Raji (cell line): Measurements from ENCODE around the gene SQOR.

Experiments used
- POLR2A ChIP-seq: IDR thresholded peaks from 2 replicates; pipeline ENCODE4 v1.6.1; 2011; ENCODE audit warnings: low read depth, low read length, control low read depth; ENCODE audit not compliant: insufficient read depth

SQOR gene

DNA sequence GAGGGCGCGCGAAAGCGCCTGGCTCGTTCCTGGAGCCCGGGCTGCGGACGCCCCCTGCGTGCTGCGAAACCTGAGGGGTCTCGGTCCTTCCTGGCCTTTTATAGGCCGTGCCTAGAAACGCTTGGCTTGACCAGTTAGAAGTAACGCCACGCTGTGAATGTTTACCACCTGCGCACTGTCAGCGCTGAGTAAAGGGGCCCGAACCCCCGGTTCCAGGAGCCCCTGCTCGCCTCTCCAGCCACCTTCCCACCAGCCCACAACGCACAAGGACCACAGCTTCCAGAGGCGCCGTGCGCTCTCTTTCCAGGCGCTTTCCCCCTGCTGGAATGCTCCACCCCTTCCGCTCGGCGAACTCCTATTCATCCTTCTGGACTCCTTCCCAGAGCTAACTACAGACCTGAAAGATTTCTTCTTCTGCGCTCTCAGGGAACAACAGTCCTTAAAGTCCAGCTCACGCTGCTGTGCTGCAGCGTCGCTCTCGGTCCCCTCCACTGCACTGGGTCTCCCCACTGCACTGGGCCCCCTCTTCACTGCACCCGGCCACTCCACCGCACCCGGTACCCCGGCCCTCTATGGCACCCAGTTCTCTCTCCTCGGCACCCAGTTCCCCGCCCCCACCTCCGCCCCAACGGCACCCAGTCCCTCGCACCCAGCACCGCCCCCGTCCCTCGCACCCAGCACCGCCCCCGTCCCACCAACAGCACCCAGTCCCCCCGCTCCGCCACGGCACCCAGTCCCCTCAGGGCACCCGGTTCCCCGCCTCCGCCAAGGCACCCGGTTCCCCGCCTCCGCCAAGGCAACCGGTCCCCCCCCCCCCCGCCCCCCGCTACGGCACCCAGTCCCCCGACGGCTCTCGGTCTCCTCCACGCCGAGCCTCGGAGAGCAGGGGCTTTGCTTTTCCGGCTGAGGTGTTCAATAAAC is 69.8 kb downstream of the SQOR start:
- no peak for TF ChIP-seq POLR2A

DNA sequence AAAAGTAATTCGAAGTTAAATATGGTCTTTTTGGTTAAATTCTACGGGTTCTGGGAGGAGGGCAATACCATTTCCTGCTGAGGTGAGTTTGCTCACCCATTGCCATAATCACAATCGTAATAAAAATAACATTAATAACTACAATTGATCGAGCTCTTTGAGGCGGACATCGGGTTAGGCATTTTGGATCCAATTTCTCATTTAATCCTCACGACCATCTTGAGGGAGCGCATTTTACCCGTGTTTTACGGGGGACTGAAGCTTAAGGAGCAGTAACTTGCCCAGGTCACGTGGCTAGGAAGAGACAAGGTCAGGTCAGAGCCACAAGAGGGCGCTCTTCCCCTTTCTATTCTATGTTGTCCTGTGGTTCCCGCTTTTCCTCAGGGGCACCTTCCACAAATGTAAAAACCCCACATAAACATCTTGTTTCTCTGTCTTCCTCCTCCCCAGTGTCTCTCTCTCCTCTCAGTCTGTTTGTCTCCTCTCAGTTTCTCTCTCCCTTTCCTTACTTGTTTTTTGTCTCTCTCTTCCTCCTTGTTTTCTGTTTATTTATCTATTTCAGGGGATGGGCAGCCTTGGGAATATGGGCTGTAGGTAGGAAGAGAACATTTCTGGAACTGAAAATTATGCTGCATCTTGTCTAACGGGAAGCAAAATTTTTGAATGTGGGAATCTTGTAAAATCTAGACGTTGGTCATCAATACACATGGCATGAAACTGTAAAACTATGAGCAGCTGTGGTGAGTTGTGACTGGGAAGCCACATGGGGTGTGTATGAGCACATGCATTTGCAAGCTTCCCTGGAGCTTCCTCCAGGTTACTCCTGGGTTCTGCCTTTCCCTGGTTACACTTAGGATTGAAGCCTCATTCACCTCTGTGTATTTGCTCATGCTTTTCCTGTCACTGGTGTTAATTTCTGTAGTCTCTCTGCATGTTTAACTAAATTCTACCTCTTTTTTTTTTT is 71.0 kb downstream of the SQOR start:
- no peak for TF ChIP-seq POLR2A

GRCh38 chr15:45710657-45711056 is 75.8 kb downstream of the SQOR start:
- no peak for TF ChIP-seq POLR2A

- no peak for TF ChIP-seq POLR2A
These were observed 80.0 kb downstream of the SQOR start for GRCh38 chr15:45714590-45715488.

- TF ChIP-seq POLR2A, result no peak
These were observed 80.7 kb downstream of the SQOR start for GRCh38 chr15:45715528-45715927.

DNA sequence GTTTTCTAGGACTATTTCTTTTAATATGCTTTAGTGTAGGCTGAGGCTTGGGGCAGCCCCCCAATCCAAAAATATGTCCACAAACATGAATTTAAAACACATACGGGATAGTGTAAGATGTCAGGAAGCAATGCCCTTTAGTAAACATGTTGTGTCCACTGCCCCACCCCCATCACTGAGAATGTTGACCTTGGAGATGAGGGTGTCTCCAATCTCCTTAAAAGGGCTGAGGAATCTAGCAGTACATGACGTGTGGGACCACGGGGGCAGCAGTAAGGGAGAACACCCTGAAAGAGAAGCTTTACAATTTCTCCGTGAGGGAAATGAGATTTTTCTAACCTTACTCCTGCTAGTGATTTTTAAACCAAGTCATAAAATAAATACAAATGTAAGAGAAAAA is 84.7 kb downstream of the SQOR start:
- no peak for TF ChIP-seq POLR2A

- TF ChIP-seq POLR2A, result no peak
These were observed 85.4 kb downstream of the SQOR start for GRCh38 chr15:45720183-45720582.

GRCh38 chr15:45728641-45729040 is 93.8 kb downstream of the SQOR start:
- TF ChIP-seq POLR2A, result no peak

DNA sequence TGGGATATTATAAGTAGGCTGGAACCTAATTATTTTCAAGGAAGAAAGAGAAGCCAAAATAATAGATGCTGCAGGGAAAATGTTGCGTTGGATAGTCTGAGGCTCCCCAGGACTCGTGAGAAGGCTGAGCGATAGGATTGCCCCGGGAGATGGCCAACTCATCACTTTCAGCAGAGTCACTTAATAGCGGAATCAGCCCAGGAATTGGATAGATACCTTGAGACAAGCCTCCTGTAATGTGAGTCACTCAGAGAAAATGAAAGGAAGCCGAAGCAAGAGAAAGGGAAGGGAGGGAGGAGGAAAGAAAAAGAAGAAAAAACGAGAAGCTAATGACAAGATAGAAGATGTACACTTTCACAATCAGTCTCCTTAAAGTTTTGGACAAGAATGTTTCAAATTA is 94.3 kb downstream of the SQOR start:
- no peak for TF ChIP-seq POLR2A

DNA sequence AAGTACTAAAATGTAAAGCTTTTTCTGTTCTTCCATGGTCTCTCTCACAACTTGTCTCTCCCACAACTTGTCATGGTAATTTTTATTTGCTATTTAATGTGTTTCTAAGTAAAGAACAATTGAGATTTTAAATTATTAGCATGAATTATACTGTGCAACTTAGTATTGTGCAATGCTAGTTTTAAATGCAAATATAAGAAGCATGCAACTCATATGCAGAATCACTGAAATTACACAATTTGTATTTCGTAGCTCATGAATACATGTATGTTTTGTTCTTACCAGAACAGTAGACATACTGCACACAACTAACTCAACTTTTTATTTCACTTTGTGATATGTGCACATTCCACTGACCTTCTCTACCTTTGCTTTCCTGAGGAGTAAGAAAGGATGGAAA is 96.5 kb downstream of the SQOR start:
- TF ChIP-seq POLR2A, result no peak

DNA sequence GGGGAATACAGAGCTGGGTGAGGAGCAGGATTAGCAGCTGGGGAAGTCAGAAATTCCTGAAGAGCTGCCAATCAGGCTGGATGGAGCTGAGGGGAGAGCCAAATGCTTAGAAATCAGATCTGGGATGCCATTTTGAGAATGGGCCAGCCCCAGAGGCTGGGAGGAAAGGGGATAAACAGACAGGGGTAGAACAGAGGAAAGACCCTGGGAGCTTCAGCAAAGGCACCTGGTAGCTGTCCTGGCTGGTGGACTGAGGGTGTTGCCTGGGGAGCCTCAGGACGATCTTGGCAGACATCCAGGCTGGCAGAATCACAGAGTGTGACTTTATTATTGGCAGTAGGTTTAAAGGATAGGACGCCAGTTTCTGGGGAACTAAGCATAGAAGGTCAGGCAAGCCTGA is 97.8 kb downstream of the SQOR start:
- TF ChIP-seq POLR2A, result no peak

- TF ChIP-seq POLR2A, result no peak
These were observed 99.5 kb downstream of the SQOR start for GRCh38 chr15:45734260-45734711.
